ENCODE results near the gene SRPK3.
"Not testable (repeated sequence)": the region's sequence is repeated elsewhere in the genome, so short reads cannot be mapped to it uniquely, and the experiment has no call there.

The SRPK3 gene

GRCh38 chrX:153746991-153747390 is 33.9 kb upstream of the SRPK3 start:
- DNase-seq: not testable (repeated sequence)

GRCh38 chrX:153749017-153749416 is 31.8 kb upstream of the SRPK3 start:
- not testable (repeated sequence) for DNase-seq

DNA sequence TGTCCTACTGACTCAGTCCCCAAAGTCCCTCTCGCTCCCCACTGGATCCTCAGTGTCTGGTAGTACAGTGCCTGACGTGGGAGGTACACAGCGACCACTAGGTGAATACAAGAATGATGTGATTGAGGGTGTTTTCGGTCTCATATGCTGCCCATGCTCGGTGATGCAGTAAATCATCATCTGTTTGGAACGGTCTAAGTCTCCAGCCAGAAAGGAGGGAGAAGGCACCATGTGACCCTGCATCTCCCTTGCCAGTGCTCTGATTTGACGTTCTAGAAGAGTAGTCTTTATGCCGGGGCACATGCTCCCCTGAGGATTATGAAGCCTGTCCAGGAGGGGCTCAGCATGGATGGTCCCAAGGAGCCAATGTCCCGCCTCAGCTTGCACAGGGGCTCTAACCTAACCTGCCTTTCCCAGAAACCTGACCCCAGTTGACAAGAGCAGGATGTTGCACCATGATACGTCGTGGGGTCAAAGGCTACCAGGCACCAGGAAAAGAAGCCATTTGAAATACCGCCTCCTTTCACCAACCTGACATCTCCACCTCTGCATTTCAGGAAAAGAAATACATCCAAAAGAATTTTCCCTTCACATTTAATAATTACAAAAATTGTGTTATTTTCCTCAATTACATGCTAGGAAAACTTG is 30.6 kb upstream of the SRPK3 start:
- no peak for DNase-seq

DNA sequence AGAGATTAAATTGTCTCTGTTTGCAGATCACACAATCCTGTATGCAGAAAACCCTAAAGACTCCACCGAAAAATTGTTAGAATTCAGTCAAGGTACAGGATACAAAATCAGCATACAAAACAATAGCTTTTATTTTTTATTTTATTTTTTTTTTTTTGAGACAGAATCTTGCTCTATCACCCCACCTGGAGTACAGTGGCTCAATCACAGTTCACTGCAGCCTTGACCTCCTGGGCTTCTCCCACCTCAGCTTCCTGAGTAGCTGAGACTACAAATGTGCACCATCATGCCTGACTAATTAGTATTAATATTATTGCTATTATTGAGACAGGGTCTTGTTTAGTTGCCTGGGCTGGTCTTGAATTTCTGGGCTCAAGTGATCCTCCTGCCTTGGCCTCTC is 25.7 kb upstream of the SRPK3 start:
- DNase-seq: no peak

DNA sequence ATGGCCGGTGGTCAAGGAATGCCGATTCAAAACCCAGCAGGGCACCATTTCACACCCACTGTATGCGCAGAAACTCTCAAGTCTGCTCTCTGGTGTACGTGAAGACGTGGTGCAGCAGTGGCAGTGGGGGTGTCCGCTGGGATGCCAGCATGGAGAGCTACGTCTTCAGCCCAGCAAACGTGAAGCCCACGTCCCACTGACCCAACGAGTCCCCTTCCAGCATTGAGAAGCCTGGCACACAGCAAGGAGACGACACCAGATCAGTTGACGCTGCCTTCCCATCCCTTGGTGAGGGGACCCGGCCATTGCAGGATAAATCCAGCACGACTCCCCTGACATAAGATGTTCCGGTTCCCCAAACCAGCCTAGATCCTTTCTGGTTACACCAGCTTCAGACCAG is 19.0 kb upstream of the SRPK3 start:
- DNase-seq: no peak

DNA sequence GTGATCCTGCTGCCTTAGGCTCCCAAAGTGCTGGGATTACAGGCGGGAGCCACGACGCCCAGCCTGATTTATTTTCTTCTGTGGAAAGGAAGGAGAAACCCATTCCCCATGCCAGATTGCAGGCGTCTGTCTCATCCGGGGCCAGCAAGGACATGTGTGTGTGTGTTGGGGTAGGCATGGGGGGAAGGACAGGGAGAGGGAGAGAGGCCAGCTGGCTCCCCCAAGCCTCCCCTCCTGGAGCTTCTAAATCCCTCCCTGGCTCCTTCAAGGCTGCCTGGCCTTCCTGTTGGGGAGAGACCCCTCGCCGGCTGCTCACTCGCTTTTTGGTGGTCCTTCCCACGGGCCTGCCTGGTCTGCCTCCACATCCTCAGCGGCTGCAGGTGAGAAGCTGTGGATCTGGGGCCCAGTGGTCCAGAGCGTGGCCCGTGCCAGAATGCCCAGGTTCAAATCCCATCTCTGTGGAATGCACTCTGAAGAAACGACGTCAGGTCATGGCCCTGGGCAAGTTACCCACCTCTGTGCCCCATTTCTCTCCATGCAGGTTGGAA is 18.1 kb upstream of the SRPK3 start:
- DNase-seq: no peak

DNA sequence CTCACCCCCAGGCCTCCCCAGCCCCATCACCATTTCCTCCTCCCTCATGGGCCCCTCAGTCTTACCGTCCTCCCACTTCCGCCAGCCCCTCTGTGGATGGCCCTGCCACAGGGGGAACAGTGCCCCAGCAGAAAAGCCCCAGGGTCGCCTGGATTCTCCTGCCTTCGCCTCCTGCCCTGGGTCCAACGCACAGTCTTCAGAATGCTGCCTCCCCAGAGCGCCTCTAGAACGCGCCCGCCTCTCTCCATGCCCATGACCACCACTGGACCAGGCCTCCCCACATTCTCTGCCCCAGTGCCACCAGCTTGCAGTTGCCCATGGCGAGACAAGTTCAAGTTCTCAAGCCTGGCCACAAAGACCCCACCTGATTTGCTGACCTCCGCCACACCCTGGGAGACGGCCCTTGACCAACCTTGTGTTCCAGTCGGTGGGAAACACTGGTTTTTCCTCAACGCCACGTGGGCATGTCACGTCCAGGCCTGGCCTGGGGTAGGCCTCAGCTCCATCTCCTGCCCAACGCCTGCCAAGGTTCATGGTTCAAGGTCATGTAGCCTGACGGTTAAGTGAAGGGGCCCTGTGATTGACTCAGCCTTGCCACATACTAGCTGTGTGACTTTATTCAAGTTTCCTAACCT is 17.4 kb upstream of the SRPK3 start:
- no peak for DNase-seq

GRCh38 chrX:153763989-153764755 is 16.7 kb upstream of the SRPK3 start, which contains the start of gene PLXNB3:
PLXNB3 (plus strand) TSS chrX:153764249; CDS start chrX:153765536, 1,287 bp downstream.
- DNase-seq: peak; percentile 9 to 43

- DNase-seq: no peak
Observed at GRCh38 chrX:153764786-153765137, 16.1 kb upstream of the SRPK3 start.

DNA sequence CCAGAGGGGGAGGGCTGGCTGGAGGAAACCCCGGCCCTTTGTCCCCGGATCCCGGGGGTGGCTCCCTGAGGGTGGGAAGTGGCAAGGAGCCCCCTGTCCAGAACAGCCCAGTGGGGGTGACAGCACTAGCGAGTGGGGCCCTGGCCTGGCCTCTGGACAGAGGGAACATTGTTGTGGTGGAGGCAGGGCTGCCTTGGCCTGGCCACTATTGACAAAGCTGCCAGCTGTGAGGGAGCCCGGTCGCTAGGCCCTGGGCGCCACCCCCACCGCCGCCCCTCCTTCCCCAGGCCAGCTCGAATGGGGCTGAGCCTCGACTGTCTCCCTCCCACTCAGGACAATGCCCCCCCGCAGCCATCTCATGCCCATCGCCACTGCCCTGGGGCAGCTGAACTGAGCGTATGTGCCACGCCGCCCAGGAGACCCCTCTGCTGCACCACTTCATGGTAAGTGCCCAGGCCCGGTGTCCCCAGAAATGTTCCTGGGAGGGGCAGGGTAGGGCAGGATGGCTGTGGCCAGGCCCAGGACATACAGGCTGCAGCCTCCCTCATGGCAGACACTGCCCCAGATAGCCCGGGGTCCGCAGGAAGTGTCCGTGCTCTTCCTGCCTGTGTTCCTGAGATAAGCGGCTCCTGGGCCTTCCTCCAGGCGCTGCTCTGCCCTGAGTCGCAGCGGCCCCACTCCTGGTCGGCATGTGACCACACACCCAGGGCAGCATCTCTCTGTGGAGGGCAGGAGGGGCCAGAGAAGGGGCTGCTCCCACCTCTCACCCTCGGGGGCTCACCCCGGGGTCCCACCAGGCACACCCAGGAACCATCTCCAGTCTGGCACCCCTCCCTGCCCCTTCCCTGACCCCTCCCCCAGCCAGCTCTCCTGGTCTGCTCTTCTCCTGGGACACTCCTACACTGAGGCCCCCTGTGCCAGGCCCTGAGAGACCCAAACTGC is 15.4 kb upstream of the SRPK3 start:
- DNase-seq: no peak

DNA sequence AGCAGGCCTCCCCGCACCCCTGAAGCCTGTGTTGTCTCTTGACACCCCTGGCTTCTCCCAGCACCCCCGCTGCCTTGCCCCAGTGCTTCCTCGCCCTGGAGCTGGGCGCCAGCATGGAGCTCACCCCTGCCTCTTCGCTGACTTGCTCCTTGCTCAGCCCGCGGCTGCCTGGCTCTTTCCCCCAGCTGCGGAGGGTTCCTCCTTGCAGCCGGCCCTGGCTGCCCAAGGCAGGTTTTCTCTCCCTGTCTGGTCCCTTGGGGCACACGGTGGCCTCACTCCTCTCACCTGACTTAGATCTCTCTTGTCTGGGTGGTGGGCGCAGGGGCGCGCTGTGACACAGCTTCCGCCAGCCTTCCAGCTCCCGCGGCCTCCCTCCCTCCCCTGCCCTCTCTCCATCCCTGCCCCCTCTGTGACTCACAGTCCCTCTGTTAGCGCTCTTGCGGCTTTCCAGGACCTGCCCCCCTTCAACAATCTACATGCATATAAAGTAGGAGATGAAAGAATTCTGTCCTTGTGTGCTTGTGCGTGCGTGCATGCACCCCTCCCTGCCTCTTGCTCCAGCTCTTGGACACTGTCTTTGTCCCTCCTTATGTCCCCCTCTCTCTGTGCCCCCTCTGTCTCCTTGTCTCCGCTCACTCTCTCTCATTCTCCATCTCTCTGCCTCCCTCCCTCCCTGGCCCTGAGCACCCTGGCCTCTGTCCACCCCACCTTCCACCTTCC is 14.6 kb upstream of the SRPK3 start:
- peak; percentile 63 to 65 for DNase-seq

GRCh38 chrX:153766871-153767673 is 13.8 kb upstream of the SRPK3 start:
- DNase-seq: no peak

GRCh38 chrX:153767674-153768055 is 13.2 kb upstream of the SRPK3 start:
- no peak for DNase-seq

DNA sequence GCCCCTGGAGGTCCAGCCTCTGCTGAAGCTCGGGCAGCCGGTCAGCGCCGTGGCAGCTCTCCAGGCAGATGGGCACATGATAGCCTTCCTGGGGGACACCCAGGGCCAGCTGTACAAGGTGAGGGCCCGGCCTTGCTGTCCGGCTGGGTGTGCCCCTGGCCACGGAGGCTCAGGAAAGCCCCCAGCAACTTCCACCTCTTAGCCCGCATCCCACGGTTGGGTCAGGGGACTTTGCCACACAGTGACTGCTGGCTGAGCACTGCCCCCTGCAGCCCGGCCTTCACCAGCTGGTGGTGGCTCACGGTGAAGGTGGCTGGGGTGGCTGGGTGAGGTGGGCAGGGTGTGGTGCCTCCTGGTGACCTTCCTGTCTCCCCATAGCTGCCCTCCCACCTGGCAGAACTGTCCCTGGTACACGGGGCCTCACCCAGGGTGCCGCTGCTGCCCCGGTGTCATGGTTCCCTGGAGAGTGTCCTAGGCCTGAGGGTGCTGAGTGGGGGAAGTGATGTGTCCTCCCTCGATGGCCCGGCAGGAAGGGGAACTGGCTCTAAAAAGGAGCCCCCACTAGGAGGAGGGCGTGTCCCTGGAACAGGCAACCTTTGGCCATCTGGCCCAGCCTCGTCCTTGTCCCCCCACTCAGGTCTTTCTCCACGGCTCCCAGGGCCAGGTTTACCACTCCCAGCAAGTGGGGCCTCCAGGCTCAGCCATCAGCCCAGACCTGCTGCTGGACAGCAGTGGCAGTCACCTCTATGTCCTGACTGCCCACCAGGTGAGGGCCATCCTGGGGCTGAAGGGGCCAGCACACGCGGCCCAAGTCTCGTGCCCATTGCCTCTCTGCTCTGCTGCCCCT is 12.3 kb upstream of the SRPK3 start:
- no peak for DNase-seq

DNA sequence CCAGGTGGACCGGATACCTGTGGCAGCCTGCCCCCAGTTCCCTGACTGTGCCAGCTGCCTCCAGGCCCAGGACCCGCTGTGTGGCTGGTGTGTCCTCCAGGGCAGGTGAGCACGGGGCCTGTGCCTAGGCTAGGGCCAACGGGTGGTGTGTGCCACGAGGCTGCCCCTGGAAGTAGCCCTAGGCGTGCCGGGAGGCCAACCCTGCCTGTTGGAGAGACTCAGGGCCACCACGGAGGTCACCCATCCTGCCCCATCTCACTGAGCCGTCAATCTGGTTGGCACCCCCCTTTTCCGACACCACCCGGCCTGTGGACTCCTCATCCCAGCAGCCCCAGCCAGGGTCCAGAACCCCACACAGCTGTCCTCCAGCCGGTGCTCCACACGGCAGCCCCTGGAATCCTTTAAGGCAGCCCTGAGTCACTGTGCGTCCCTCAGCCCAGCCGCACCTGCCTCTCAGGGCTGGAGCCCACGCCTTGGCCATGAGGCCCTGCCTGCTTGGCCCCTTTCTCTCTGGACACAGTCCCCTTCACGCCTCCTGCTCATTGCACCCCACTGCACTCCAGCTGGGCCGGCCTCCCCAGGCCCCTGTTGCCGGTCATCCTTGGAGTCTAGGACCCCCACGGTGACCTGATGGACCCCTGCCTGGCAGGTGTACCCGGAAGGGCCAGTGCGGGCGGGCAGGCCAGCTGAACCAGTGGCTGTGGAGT is 11.5 kb upstream of the SRPK3 start:
- no peak for DNase-seq

- DNase-seq: no peak
Observed at GRCh38 chrX:153769865-153770600, 10.8 kb upstream of the SRPK3 start.

- DNase-seq: no peak
Observed at GRCh38 chrX:153770601-153771414, 10.0 kb upstream of the SRPK3 start.
